ENCODE results near the gene FAM89B.
"Not testable (repeated sequence)": the region's sequence is repeated elsewhere in the genome, so short reads cannot be mapped to it uniquely, and the experiment has no call there.

The FAM89B gene

GRCh38 chr11:65572356-65573051 lies at the start of gene FAM89B:
FAM89B (plus strand) TSS chr11:65572538; CDS start chr11:65572670, 132 bp downstream.
- no peak for DNase-seq (ENCODE audit: low read depth)

- not testable (repeated sequence) for DNase-seq (ENCODE audit: low read depth)
Observed at GRCh38 chr11:65522718-65523630, 49.4 kb upstream of the FAM89B start.

GRCh38 chr11:65523631-65523968 lies 48.7 kb upstream of the FAM89B start:
- not testable (repeated sequence) for DNase-seq (ENCODE audit: low read depth)

GRCh38 chr11:65524014-65524740 lies 48.2 kb upstream of the FAM89B start:
- no peak for DNase-seq (ENCODE audit: low read depth)

GRCh38 chr11:65524741-65525545 lies 47.4 kb upstream of the FAM89B start, which contains the start of gene SCYL1:
SCYL1 (plus strand) TSS chr11:65525083; CDS start chr11:65525154, 71 bp downstream.
- DNase-seq (ENCODE audit: low read depth) = no peak

- DNase-seq (ENCODE audit: low read depth) = no peak
Observed at GRCh38 chr11:65525546-65526480, 46.5 kb upstream of the FAM89B start.

GRCh38 chr11:65526744-65527143 lies 45.6 kb upstream of the FAM89B start:
- DNase-seq (ENCODE audit: low read depth) = no peak

- no peak for DNase-seq (ENCODE audit: low read depth)
Observed at GRCh38 chr11:65528819-65529350, 43.5 kb upstream of the FAM89B start.

GRCh38 chr11:65529475-65530156 lies 42.7 kb upstream of the FAM89B start:
- no peak for DNase-seq (ENCODE audit: low read depth)

- no peak for DNase-seq (ENCODE audit: low read depth)
Observed at GRCh38 chr11:65530157-65530496, 42.2 kb upstream of the FAM89B start.

- no peak for DNase-seq (ENCODE audit: low read depth)
Observed at GRCh38 chr11:65532388-65533064, 39.8 kb upstream of the FAM89B start.

- DNase-seq (ENCODE audit: low read depth) = no peak
Observed at GRCh38 chr11:65535102-65535501, 37.2 kb upstream of the FAM89B start.

- DNase-seq (ENCODE audit: low read depth) = no peak
Observed at GRCh38 chr11:65536412-65537295, 35.7 kb upstream of the FAM89B start.

- DNase-seq (ENCODE audit: low read depth) = no peak
Observed at GRCh38 chr11:65537296-65537597, 35.1 kb upstream of the FAM89B start.

- DNase-seq (ENCODE audit: low read depth) = no peak
Observed at GRCh38 chr11:65537620-65538231, 34.6 kb upstream of the FAM89B start.

- DNase-seq (ENCODE audit: low read depth) = no peak
Observed at GRCh38 chr11:65538232-65538914, 34.0 kb upstream of the FAM89B start.
